ENCODE results near the gene SLC38A7. TPM values are rescaled to one million over a fixed set of nuclear protein-coding genes. Genes with fewer than 3 reads are reported as not detected.

Gene SLC38A7
- total and polyA plus RNA-seq, 2 of the 13 experiments (the other 11 are each of a cell fraction or from before 2014, with no cell fraction given) = 13.2 to 14.1 TPM

GRCh38 chr16:58684354-58685083 lies at the start of gene SLC38A7 (continued):
- TF ChIP-seq ZNF430 (CRISPR knock-in tag; IDR thresholded peaks at IDR 0.05) (peak; percentile 53; the same call in 1 of the 2 replicates), ZNF558 (CRISPR knock-in tag; IDR thresholded peaks at IDR 0.05; ENCODE audit: borderline replicate concordance) (0 out of 2 replicates have a peak, but pooled peaks have one; percentile 58), ZNF720 (CRISPR knock-in tag; IDR thresholded peaks at IDR 0.05) (0 out of 2 replicates have a peak, but pooled peaks have one; percentile 7), ZMYM3 (CRISPR knock-in tag; IDR thresholded peaks at IDR 0.05) (peak; percentile 20; the same call in 1 of the 2 replicates), NRL (CRISPR knock-in tag; IDR thresholded peaks at IDR 0.05; ENCODE audit: borderline replicate concordance) (peak; percentile 89), GABPA (IDR thresholded peaks at IDR 0.05; ENCODE audit: low read depth, low read length) (no peak), GABPA (CRISPR knock-in tag; IDR thresholded peaks at IDR 0.05; ENCODE audit: low read depth) (peak; percentile 73), HNF4A (CRISPR knock-in tag; IDR thresholded peaks at IDR 0.05) (no peak; the same call in 1 of the 2 replicates), KLF13 (CRISPR knock-in tag; IDR thresholded peaks at IDR 0.05) (no peak), ELF1 (CRISPR knock-in tag; IDR thresholded peaks at IDR 0.05) (peak; percentile 73), ZFP1 (CRISPR knock-in tag; IDR thresholded peaks at IDR 0.05) (no peak), CREBL2 (CRISPR knock-in tag; IDR thresholded peaks at IDR 0.05; ENCODE audit: borderline replicate concordance) (no peak), ZNF850 (CRISPR knock-in tag; conservative IDR thresholded peaks at IDR 0.05) (no peak), ZNF773 (CRISPR knock-in tag; IDR thresholded peaks at IDR 0.05; ENCODE audit: borderline replicate concordance) (peak; percentile 88; the same call in 1 of the 2 replicates), POGZ (CRISPR knock-in tag; IDR thresholded peaks at IDR 0.05) (no peak), GATAD2A (CRISPR knock-in tag; IDR thresholded peaks at IDR 0.05) (no peak; the same call in 1 of the 2 replicates), FOXK2 (IDR thresholded peaks at IDR 0.05) (no peak), ZNF44 (CRISPR knock-in tag; IDR thresholded peaks at IDR 0.05) (peak; percentile 65; the same call in 1 of the 2 replicates), ZFX (CRISPR knock-in tag; IDR thresholded peaks at IDR 0.05; ENCODE audit: low read depth) (peak; percentile 90), NFKB2 (CRISPR knock-in tag; IDR thresholded peaks at IDR 0.05; ENCODE audit: borderline replicate concordance) (peak; percentile 81; the same call in 1 of the 2 replicates)
- TF ChIP-seq, protein P1, sequence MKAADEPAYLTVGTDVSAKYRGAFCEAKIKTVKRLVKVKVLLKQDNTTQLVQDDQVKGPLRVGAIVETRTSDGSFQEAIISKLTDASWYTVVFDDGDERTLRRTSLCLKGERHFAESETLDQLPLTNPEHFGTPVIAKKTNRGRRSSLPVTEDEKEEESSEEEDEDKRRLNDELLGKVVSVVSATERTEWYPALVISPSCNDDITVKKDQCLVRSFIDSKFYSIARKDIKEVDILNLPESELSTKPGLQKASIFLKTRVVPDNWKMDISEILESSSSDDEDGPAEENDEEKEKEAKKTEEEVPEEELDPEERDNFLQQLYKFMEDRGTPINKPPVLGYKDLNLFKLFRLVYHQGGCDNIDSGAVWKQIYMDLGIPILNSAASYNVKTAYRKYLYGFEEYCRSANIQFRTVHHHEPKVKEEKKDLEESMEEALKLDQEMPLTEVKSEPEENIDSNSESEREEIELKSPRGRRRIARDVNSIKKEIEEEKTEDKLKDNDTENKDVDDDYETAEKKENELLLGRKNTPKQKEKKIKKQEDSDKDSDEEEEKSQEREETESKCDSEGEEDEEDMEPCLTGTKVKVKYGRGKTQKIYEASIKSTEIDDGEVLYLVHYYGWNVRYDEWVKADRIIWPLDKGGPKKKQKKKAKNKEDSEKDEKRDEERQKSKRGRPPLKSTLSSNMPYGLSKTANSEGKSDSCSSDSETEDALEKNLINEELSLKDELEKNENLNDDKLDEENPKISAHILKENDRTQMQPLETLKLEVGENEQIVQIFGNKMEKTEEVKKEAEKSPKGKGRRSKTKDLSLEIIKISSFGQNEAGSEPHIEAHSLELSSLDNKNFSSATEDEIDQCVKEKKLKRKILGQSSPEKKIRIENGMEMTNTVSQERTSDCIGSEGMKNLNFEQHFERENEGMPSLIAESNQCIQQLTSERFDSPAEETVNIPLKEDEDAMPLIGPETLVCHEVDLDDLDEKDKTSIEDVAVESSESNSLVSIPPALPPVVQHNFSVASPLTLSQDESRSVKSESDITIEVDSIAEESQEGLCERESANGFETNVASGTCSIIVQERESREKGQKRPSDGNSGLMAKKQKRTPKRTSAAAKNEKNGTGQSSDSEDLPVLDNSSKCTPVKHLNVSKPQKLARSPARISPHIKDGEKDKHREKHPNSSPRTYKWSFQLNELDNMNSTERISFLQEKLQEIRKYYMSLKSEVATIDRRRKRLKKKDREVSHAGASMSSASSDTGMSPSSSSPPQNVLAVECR (CRISPR knock-in tag; IDR thresholded peaks at IDR 0.05; ENCODE audit: borderline replicate concordance) = peak; percentile 98
- TF ChIP-seq, protein P2, sequence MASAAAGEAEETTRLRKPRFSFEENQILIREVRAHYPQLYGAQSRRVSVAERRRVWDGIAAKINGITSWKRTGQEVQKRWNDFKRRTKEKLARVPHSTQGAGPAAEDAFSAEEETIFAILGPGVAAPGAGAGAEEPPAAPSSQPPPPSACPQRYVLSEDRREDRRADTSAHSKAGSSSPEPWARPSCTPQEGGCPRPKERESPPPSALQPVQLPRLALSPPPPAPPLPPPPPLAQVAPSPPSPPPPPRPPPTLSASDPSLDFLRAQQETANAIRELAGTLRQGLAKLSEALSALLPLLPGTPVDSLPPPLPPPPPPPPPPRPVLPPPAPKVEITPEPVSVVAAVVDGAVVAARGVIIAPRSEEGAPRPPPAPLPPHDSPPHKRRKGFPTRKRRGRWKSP (CRISPR knock-in tag; IDR thresholded peaks at IDR 0.05) = 0 out of 2 replicates have a peak, but pooled peaks have one; percentile 51
- TF ChIP-seq, protein P3, sequence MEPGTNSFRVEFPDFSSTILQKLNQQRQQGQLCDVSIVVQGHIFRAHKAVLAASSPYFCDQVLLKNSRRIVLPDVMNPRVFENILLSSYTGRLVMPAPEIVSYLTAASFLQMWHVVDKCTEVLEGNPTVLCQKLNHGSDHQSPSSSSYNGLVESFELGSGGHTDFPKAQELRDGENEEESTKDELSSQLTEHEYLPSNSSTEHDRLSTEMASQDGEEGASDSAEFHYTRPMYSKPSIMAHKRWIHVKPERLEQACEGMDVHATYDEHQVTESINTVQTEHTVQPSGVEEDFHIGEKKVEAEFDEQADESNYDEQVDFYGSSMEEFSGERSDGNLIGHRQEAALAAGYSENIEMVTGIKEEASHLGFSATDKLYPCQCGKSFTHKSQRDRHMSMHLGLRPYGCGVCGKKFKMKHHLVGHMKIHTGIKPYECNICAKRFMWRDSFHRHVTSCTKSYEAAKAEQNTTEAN (CRISPR knock-in tag; conservative IDR thresholded peaks at IDR 0.05) = no peak

Data from HepG2 (cell line).